Mesendoderm (in vitro differentiated cells): Measurements from ENCODE around the gene APCDD1.

Experiments
- DNase-seq: peaks from one replicate; pipeline ENCODE4 v3.0.0; 2013
- H2AK5ac ChIP-seq: 2 replicates; pipeline ENCODE4 v1.6.1; 2013; ENCODE audit warnings: low read length, inconsistent platforms
- H2BK120ac ChIP-seq: 2 replicates; pipeline ENCODE4 v1.6.1; 2013; ENCODE audit warnings: low read depth, mild to moderate bottlenecking, low read length, moderate library complexity, mixed read lengths
- H2BK15ac ChIP-seq: replicated peaks from 2 replicates; pipeline ENCODE4 v1.6.1; 2013; ENCODE audit warnings: low read depth, mild to moderate bottlenecking, moderate library complexity
- H2BK5ac ChIP-seq: 2 replicates; pipeline ENCODE4 v1.6.1; 2013; ENCODE audit warnings: low read length, inconsistent platforms
- H3K18ac ChIP-seq: 2 replicates; pipeline ENCODE4 v1.6.1; 2013; ENCODE audit warnings: mild to moderate bottlenecking, low read length, mixed read lengths
- H3K23ac ChIP-seq: one replicate; pipeline ENCODE4 v1.6.1; 2013; ENCODE audit warnings: low read length
- H3K27ac ChIP-seq: 2 replicates; pipeline ENCODE4 v1.5.1; 2013; ENCODE audit warnings: low read depth, mild to moderate bottlenecking, inconsistent platforms, low read length, moderate library complexity
- H3K27me3 ChIP-seq: 2 replicates; pipeline ENCODE4 v1.6.1; 2013; ENCODE audit warnings: low read length, control low read depth, mild to moderate bottlenecking, inconsistent platforms; ENCODE audit not compliant: insufficient read depth, poor library complexity
- H3K36me3 ChIP-seq: 2 replicates; pipeline ENCODE4 v1.6.1; 2013; ENCODE audit warnings: low read length, inconsistent platforms; ENCODE audit not compliant: control insufficient read depth, insufficient read depth
- H3K4ac ChIP-seq: one replicate; pipeline ENCODE4 v1.6.1; 2013; ENCODE audit warnings: low read depth, mild to moderate bottlenecking, low read length, moderate library complexity
- H3K4me1 ChIP-seq: 2 replicates; pipeline ENCODE4 v1.6.1; 2013; ENCODE audit warnings: low read depth, low read length, inconsistent platforms; ENCODE audit not compliant: control insufficient read depth
- H3K4me2 ChIP-seq: 2 replicates; pipeline ENCODE4 v1.6.1; 2013; ENCODE audit warnings: low read length
- H3K4me3 ChIP-seq: 2 replicates; pipeline ENCODE4 v1.5.1; 2013; ENCODE audit warnings: mild to moderate bottlenecking, low read length
- H3K56ac ChIP-seq: one replicate; pipeline ENCODE4 v1.6.1; 2013; ENCODE audit warnings: low read length
- H3K79me1 ChIP-seq: 2 replicates; pipeline ENCODE4 v1.6.1; 2013; ENCODE audit warnings: low read length, inconsistent platforms
- H3K79me2 ChIP-seq: 2 replicates; pipeline ENCODE4 v1.6.1; 2013; ENCODE audit warnings: mild to moderate bottlenecking, low read length; ENCODE audit not compliant: control insufficient read depth, insufficient read depth
- H3K9ac ChIP-seq: 2 replicates; pipeline ENCODE4 v1.6.1; 2013; ENCODE audit warnings: low read length, inconsistent platforms
- H4K5ac ChIP-seq: one replicate; pipeline ENCODE4 v1.6.1; 2013; ENCODE audit warnings: low read length
- H4K8ac ChIP-seq: one replicate; pipeline ENCODE4 v1.6.1; 2013; ENCODE audit warnings: low read depth, mild to moderate bottlenecking, control low read depth, low read length, moderate library complexity
- WGBS: extraction: QIAGEN DNeasy Blood & Tissue Kit; methylation state at CpG from one replicate; pipeline ENCODE4 v1.1.7; 2013; ENCODE audit warnings: low lambda C conversion rate, missing lambda C conversion rate; ENCODE audit not compliant: insufficient coverage; ENCODE audit errors: extremely low coverage; 5-methylcytosine and 5-hydroxymethylcytosine counted together

Gene APCDD1

DNA sequence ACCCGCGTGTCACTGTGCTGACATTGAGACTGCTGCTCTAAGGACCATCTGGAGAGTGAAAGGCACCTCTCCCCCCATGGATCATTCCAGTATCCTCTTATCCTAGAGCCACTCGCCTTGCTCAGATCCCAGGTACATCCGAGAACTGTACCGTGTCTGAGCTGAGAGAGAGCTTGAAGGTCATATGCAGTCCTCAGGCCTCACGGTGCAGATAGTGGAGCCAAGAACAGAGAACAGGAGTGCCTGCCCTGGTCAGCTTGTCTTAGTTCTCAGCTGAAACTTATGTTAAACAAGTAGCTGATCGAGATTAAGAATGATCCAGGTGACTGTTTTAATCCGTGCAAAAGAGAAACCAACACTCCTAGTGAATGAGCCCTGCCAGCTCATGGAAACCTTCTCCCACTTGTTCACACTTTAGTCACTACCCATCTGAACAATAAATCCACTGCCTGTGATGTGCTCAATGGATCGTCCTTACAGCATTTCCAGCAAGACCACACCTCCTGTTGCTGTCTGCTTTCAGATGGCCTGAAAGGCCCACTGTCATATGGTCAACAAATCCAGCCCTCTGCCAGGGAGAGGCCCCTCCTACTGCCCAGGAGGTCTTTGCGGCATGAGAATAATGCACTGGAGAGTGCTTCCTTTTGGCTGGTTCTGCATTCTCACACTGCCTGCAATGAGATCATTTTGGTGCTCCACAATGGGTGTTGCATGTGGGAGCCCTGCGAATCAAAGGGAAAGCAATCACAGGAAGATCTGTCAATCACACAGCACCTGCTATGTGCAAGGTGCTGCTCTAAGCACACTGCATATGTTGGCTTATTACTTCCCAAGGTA, 43.7 kb upstream of the APCDD1 start:
- Histone ChIP-seq H3K36me3 (no peaks in the 10 kb centered on the region), H4K5ac (no peak overlapping the region), H3K4ac (no peak overlapping the region), H3K4me3 (no peak overlapping the region), H4K8ac (no peak overlapping the region), H3K79me1 (no peaks in the 10 kb centered on the region), H3K27ac (no peak overlapping the region), H3K27me3 (no peaks in the 10 kb centered on the region), H3K23ac (no peak overlapping the region), H3K4me2 (no peak overlapping the region), H3K56ac (peak overlapping the region; percentile 45), H2BK120ac (no peak overlapping the region), H2BK15ac (no peak overlapping the region), H3K4me1 (peaks cover 10% of the 10 kb centered on the region), H3K18ac (no peak overlapping the region), H3K79me2 (no peaks in the 10 kb centered on the region), H3K9ac (no peak overlapping the region), H2BK5ac (no peak overlapping the region), H2AK5ac (peak overlapping the region; percentile 91)
- no CpG with 5 or more reads among the region's 11 CpGs for WGBS
- DNase-seq, result peak; percentile 35

- no peak for DNase-seq
- no peak overlapping the region for H4K5ac ChIP-seq
- H3K27me3 ChIP-seq, result no peaks in the 10 kb centered on the region
- WGBS, result no CpG with 5 or more reads among the region's 5 CpGs
- H3K23ac ChIP-seq, result no peak overlapping the region
- no peak overlapping the region for H3K4me2 ChIP-seq
- no peaks in the 10 kb centered on the region for H3K36me3 ChIP-seq
- H4K8ac ChIP-seq, result no peak overlapping the region
- H2BK5ac ChIP-seq, result no peak overlapping the region
- H3K56ac ChIP-seq, result no peak overlapping the region
- H3K4ac ChIP-seq, result no peak overlapping the region
- no peak overlapping the region for H2BK120ac ChIP-seq
- H3K27ac ChIP-seq, result no peak overlapping the region
- H3K18ac ChIP-seq, result no peak overlapping the region
- no peaks in the 10 kb centered on the region for H3K79me2 ChIP-seq
- no peaks in the 10 kb centered on the region for H3K79me1 ChIP-seq
- peaks cover 4% of the 10 kb centered on the region for H3K4me1 ChIP-seq
- H2BK15ac ChIP-seq, result no peak overlapping the region
- H3K9ac ChIP-seq, result no peak overlapping the region
- no peak overlapping the region for H3K4me3 ChIP-seq
- no peak overlapping the region for H2AK5ac ChIP-seq
Observed at GRCh38 chr18:10412933-10413332, 41.5 kb upstream of the APCDD1 start.

DNA sequence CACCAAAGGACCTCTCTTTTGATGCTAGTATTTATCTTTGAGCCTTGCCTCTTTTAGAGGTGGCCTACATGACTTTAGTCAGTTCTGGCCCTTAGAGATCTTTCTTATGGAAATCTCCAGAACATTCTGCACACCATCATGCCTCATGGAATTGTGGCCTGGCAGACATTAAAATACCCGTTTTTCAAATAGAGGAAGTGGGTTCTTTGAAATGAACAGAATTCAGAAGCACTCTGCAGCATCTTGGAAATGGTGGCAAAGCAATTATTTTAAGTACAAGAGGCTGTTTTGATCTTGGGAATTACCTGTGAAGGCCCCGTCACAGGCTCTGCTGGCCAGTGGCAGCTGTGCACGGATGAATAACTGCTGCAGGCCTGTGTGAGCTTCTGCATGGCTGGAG, 40.7 kb upstream of the APCDD1 start:
- WGBS, result no CpG with 5 or more reads among the region's 3 CpGs
- H3K27me3 ChIP-seq, result no peaks in the 10 kb centered on the region
- no peak overlapping the region for H3K4me3 ChIP-seq
- H2AK5ac ChIP-seq, result no peak overlapping the region
- H3K18ac ChIP-seq, result no peak overlapping the region
- no peak overlapping the region for H2BK5ac ChIP-seq
- no peak overlapping the region for H4K8ac ChIP-seq
- H3K4me2 ChIP-seq, result no peak overlapping the region
- no peak overlapping the region for H2BK15ac ChIP-seq
- H3K9ac ChIP-seq, result no peak overlapping the region
- H3K27ac ChIP-seq, result no peak overlapping the region
- no peak for DNase-seq
- no peaks in the 10 kb centered on the region for H3K36me3 ChIP-seq
- no peak overlapping the region for H3K56ac ChIP-seq
- no peak overlapping the region for H3K4ac ChIP-seq
- H2BK120ac ChIP-seq, result no peak overlapping the region
- H4K5ac ChIP-seq, result no peak overlapping the region
- H3K4me1 ChIP-seq, result peaks cover 4% of the 10 kb centered on the region
- H3K23ac ChIP-seq, result no peak overlapping the region
- H3K79me1 ChIP-seq, result no peaks in the 10 kb centered on the region
- no peaks in the 10 kb centered on the region for H3K79me2 ChIP-seq

DNA sequence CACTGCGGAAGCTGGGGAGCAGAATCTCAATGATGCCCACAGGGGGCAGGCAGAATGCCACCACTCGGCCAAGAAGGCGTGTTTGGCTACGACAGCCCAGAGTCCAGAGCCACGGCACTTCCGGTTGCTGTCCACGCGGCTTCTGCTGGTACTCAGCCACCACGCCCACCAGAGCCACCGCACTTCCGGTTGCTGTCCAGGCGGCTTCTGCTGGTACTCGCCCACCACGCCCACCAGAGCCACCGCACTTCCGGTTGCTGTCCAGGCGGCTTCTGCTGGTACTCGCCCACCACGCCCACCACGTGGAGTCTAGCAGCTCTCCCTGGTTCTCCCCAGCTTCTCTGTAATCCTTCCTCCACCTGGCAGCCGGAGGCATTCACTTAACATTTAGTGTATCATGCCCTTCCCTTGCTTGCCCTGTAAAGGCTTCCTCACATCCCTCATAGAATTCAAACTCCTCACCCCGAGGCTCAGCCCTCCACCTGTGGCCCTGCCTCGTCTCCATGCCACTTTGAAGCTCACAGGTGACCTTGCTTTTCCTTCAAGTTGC, 40.1 kb upstream of the APCDD1 start:
- H3K79me1 ChIP-seq, result no peaks in the 10 kb centered on the region

GRCh38 chr18:10416065-10416464, 38.4 kb upstream of the APCDD1 start:
- Histone ChIP-seq H3K79me1 (no peaks in the 10 kb centered on the region), H2BK15ac (no peak overlapping the region), H3K27me3 (no peaks in the 10 kb centered on the region), H3K9ac (no peak overlapping the region), H3K27ac (no peak overlapping the region), H2AK5ac (no peak overlapping the region), H3K4ac (no peak overlapping the region), H3K79me2 (no peaks in the 10 kb centered on the region), H3K56ac (no peak overlapping the region), H2BK5ac (no peak overlapping the region), H3K23ac (no peak overlapping the region), H2BK120ac (no peak overlapping the region), H3K4me1 (peaks cover 1% of the 10 kb centered on the region), H4K5ac (no peak overlapping the region), H3K18ac (no peak overlapping the region), H3K36me3 (no peaks in the 10 kb centered on the region), H4K8ac (no peak overlapping the region), H3K4me2 (no peak overlapping the region), H3K4me3 (no peak overlapping the region)
- DNase-seq, result no peak
- no CpG with 5 or more reads among the region's 9 CpGs for WGBS

More for the DNA sequence above, 40.1 kb upstream of the APCDD1 start:
- Histone ChIP-seq H2AK5ac (peak overlapping the region; percentile 88), H3K56ac (no peak overlapping the region), H3K23ac (no peak overlapping the region), H2BK5ac (no peak overlapping the region), H3K18ac (no peak overlapping the region), H3K4me2 (no peak overlapping the region), H3K36me3 (no peaks in the 10 kb centered on the region), H3K4me3 (no peak overlapping the region), H3K4ac (no peak overlapping the region), H3K79me2 (no peaks in the 10 kb centered on the region), H3K4me1 (peaks cover 4% of the 10 kb centered on the region), H3K27me3 (no peaks in the 10 kb centered on the region), H3K9ac (no peak overlapping the region), H4K8ac (no peak overlapping the region), H2BK15ac (no peak overlapping the region), H3K27ac (no peak overlapping the region), H4K5ac (no peak overlapping the region), H2BK120ac (no peak overlapping the region)
- WGBS, result no CpG with 5 or more reads among the region's 23 CpGs
- DNase-seq, result no peak
